HCT116 (cell line): Measurements from ENCODE around the gene FIBP. TPM values are rescaled to one million over a fixed set of nuclear protein-coding genes. Genes with fewer than 3 reads are reported as not detected.

Experiments
- ATAC-seq: fragments of 200-7000 bp; cut with Tn5 transposase; 2 replicates; pipeline ENCODE4 v1.9.1; 2020; ENCODE audit warnings: mild to moderate bottlenecking, moderate library complexity
- BruUV-seq: library from RNA; stranded (reverse); fragments of 400-500 nt; replicated peaks from 2 replicates; lab custom pipeline; 2021; lab: Mats Ljungman, UMichigan
- CTCF ChIA-PET: fragments of 300-600 bp; sonication (Branson Sonifier 250); formaldehyde crosslinking; loops from one replicate; lab custom pipeline; 2021; ENCODE audit warnings: antibody characterized with exemption; lab: Charles Lee
- POLR2A ChIA-PET: fragments of 300-600, 350-600 bp; sonication (Branson Sonifier 250); formaldehyde crosslinking; loops from one replicate; lab custom pipeline; 2021; ENCODE audit warnings: antibody characterized with exemption; lab: Charles Lee
- RAD21 ChIA-PET, 2 experiments: fragments of 300-600 bp; sonication (Branson Sonifier 250); formaldehyde crosslinking; loops; one replicate each; lab custom pipeline; 2023; ENCODE audit warnings: low total read pairs in 2 of 2; ENCODE audit not compliant: uncharacterized antibody in 2 of 2, unreplicated experiment in 2 of 2, low non-redundant PET in 1 of 2; lab: Charles Lee
- DNase-seq: peaks from one replicate; pipeline ENCODE4 v3.0.0-alpha.2; 2010; ENCODE audit warnings: low read depth, low spot score
- H2AFZ ChIP-seq: fragments of 200-600 bp; shearing (Covaris generic), sonication (generic); 2 replicates; pipeline ENCODE4 v1.6.1; 2017; ENCODE audit warnings: low read depth, mixed run types, mixed read lengths, antibody characterized with exemption, low read length; ENCODE audit not compliant: poor library complexity, severe bottlenecking
- H3K27ac ChIP-seq: 2 replicates; pipeline ENCODE4 v1.5.1; 2012; ENCODE audit warnings: low read depth, low read length
- H3K27me3 ChIP-seq: fragments of 200-600 bp; sonication (generic); 2 replicates; pipeline ENCODE4 v1.6.1; 2016; ENCODE audit warnings: mixed run types, low read length, mixed read lengths; ENCODE audit not compliant: insufficient read depth
- H3K36me3 ChIP-seq, 2 experiments: fragments of 200-500 bp in 1 of 2; fragments of 200-600 bp in 1 of 2; sonication (Bioruptor generic) in 1 of 2; sonication (generic) in 1 of 2; 2 replicates each; pipeline versions ENCODE4 v1.5.1 to v1.6.1; 2014 to 2016; ENCODE audit warnings: low read length in 2 of 2, inconsistent platforms in 1 of 2, mixed read lengths in 1 of 2, mixed run types in 1 of 2; ENCODE audit not compliant: insufficient read depth in 2 of 2, control insufficient read depth in 1 of 2
- H3K4me1 ChIP-seq, 2 experiments: fragments of 200-600 bp in 1 of 2; sonication (generic) in 1 of 2; 2 replicates each; pipeline versions ENCODE4 v1.5.1 to v1.6.1; 2012 to 2017; ENCODE audit warnings: low read length in 2 of 2, inconsistent platforms in 1 of 2, mild to moderate bottlenecking in 1 of 2, mixed read lengths in 1 of 2, mixed run types in 1 of 2, moderate library complexity in 1 of 2; ENCODE audit not compliant: insufficient read depth in 2 of 2, control insufficient read depth in 1 of 2
- H3K4me2 ChIP-seq: fragments of 200-600 bp; sonication (generic); 2 replicates; pipeline ENCODE4 v1.6.1; 2017; ENCODE audit warnings: mixed run types, low read length, mixed read lengths
- H3K4me3 ChIP-seq, 2 experiments: fragments of 200-600 bp in 1 of 2; sonication (generic) in 1 of 2; replicated peaks in 1 of 2; 2 replicates each; pipeline ENCODE4 v1.5.1; 2011 to 2016; ENCODE audit warnings: low read length in 2 of 2, control low read depth in 1 of 2, low read depth in 1 of 2, mild to moderate bottlenecking in 1 of 2, mixed read lengths in 1 of 2, mixed run types in 1 of 2
- H3K79me2 ChIP-seq: fragments of 200-600 bp; sonication (generic); 2 replicates; pipeline ENCODE4 v1.6.1; 2017; ENCODE audit warnings: mild to moderate bottlenecking, mixed run types, low read length, moderate library complexity, mixed read lengths; ENCODE audit not compliant: insufficient read depth
- H3K9ac ChIP-seq: fragments of 200-600 bp; sonication (generic); 2 replicates; pipeline ENCODE4 v1.6.1; 2016; ENCODE audit warnings: low read length, mixed read lengths
- H3K9me2 ChIP-seq: fragments of 200-600 bp; sonication (generic), shearing (Covaris generic); 2 replicates; pipeline ENCODE4 v1.6.1; 2017; ENCODE audit warnings: mixed run types, mild to moderate bottlenecking, moderate library complexity; ENCODE audit not compliant: insufficient read depth
- H3K9me3 ChIP-seq, 2 experiments: fragments of 200-500 bp in 1 of 2; fragments of 200-600 bp in 1 of 2; sonication (Bioruptor generic) in 1 of 2; sonication (generic) in 1 of 2; 2 replicates each; pipeline ENCODE4 v1.6.1; 2014 to 2017; ENCODE audit warnings: low read length in 2 of 2, mixed read lengths in 2 of 2, inconsistent platforms in 1 of 2, low read depth in 1 of 2, mild to moderate bottlenecking in 1 of 2, mixed run types in 1 of 2, moderate library complexity in 1 of 2; ENCODE audit not compliant: control insufficient read depth in 1 of 2, insufficient read depth in 1 of 2
- H4K20me1 ChIP-seq: fragments of 200-600 bp; sonication (generic), shearing (Covaris generic); 2 replicates; pipeline ENCODE4 v1.6.1; 2017; ENCODE audit warnings: mixed run types, mild to moderate bottlenecking, moderate library complexity; ENCODE audit not compliant: insufficient read depth
- CBX3 ChIP-seq: IDR thresholded peaks from 2 replicates; pipeline ENCODE4 v1.6.1; 2012; ENCODE audit warnings: low read depth
- ELF1 ChIP-seq: IDR thresholded peaks from 2 replicates; pipeline ENCODE4 v1.6.1; 2012; ENCODE audit warnings: low read depth, borderline replicate concordance
- JUND ChIP-seq: IDR thresholded peaks from 2 replicates; pipeline ENCODE4 v1.6.1; 2012
- RAD21 ChIP-seq: IDR thresholded peaks from 2 replicates; pipeline ENCODE4 v1.6.1; 2012; ENCODE audit warnings: low read depth, mild to moderate bottlenecking
- SP1 ChIP-seq: IDR thresholded peaks from 2 replicates; pipeline ENCODE4 v1.6.1; 2012; ENCODE audit warnings: low read depth
- TCF7L2 ChIP-seq: IDR thresholded peaks from 2 replicates; pipeline ENCODE4 v1.7.0; 2011; ENCODE audit warnings: borderline replicate concordance, inconsistent platforms; ENCODE audit not compliant: insufficient read depth, insufficient read length; ENCODE audit errors: extremely low read depth
- YY1 ChIP-seq: IDR thresholded peaks from 2 replicates; pipeline ENCODE4 v1.6.1; 2011; ENCODE audit warnings: low read length, low read depth, moderate library complexity, mild to moderate bottlenecking; ENCODE audit not compliant: insufficient replicate concordance; ENCODE audit errors: extremely low read depth
- ZFX ChIP-seq: fragments of 450-650 bp; IDR thresholded peaks from 2 replicates; pipeline ENCODE4 v1.6.1; 2017
- intact Hi-C: fragments of 100-400 bp; cut with micrococcal nuclease; formaldehyde crosslinking; loops from 2 replicates; pipeline ENCODE4 v1.10.0; 2022
- total RNA-seq: library from RNA; stranded (reverse); gene quantifications from one replicate; pipeline ENCODE4 v1.2.1, GENCODE V29; 2021; ENCODE audit not compliant: unreplicated experiment
- TF ChIP-seq, protein P1 (sequence below): IDR thresholded peaks from 2 replicates; pipeline ENCODE4 v1.6.1; 2011; ENCODE audit warnings: mild to moderate bottlenecking, low read length, moderate library complexity; ENCODE audit not compliant: insufficient replicate concordance; ENCODE audit errors: extremely low read depth
- TF ChIP-seq, protein P2 (sequence below): IDR thresholded peaks from 2 replicates; pipeline ENCODE4 v1.6.1; 2012; ENCODE audit warnings: low read depth
- TF ChIP-seq, protein P3 (sequence below): IDR thresholded peaks from 2 replicates; pipeline ENCODE4 v1.6.1; 2012

FIBP gene
- total RNA-seq, 1 experiment from 2014 or later, result 96.0 TPM

DNA sequence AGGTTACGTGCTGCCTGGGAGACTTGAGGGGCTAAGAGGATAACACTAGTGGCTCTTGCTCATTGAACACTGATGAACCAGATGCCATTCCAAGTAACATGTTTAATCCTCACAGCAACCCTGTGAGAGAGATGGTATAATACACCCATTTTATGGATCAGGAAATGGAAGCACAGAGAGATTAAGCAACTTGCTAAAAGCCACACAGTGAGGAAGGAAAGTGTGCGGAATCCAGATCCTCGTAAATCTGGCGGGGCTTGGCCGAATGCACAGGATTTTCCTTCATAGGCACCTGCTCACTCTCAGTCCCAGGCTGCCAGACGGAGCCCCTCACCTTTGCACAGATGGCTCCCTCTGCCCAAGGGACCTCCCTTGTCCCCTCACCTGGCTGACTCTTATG lies 19.6 kb upstream of the FIBP start:
- Histone ChIP-seq H3K4me2 (no peak overlapping the region), H3K9me3 (no peaks in the 10 kb centered on the region), H2AFZ (no peak overlapping the region), H4K20me1 (no peaks in the 10 kb centered on the region), H3K4me1 (peaks cover 46 to 96% of the 10 kb centered on the region in 2 experiments), H3K27ac (no peak overlapping the region), H3K9ac (no peak overlapping the region), H3K9me2 (no peaks in the 10 kb centered on the region), H3K79me2 (no peaks in the 10 kb centered on the region; the same call in 1 of the 2 replicates), H3K36me3 (no peaks in the 10 kb centered on the region), H3K27me3 (no peaks in the 10 kb centered on the region), H3K4me3 (no peak overlapping the region)
- ChIA-PET CTCF (no interaction called here), POLR2A (interaction anchor here (10.9 kb wide), 1 partner anchor 17 kb away, joined by 124 read pairs; the partner anchor contains the start of genes CCDC85B and FIBP), RAD21 (no interaction called here)
- DNase-seq (no peak), ATAC-seq (no peak)
- BruUV-seq, result no TSS peak
- TF ChIP-seq SP1 (no peak), ZFX (no peak), YY1 (no peak), TCF7L2 (no peak), JUND (no peak), RAD21 (no peak), ELF1 (no peak), CBX3 (no peak)
- TF ChIP-seq, protein P1, sequence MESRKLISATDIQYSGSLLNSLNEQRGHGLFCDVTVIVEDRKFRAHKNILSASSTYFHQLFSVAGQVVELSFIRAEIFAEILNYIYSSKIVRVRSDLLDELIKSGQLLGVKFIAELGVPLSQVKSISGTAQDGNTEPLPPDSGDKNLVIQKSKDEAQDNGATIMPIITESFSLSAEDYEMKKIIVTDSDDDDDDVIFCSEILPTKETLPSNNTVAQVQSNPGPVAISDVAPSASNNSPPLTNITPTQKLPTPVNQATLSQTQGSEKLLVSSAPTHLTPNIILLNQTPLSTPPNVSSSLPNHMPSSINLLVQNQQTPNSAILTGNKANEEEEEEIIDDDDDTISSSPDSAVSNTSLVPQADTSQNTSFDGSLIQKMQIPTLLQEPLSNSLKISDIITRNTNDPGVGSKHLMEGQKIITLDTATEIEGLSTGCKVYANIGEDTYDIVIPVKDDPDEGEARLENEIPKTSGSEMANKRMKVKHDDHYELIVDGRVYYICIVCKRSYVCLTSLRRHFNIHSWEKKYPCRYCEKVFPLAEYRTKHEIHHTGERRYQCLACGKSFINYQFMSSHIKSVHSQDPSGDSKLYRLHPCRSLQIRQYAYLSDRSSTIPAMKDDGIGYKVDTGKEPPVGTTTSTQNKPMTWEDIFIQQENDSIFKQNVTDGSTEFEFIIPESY, result no peak
- TF ChIP-seq, protein P2, sequence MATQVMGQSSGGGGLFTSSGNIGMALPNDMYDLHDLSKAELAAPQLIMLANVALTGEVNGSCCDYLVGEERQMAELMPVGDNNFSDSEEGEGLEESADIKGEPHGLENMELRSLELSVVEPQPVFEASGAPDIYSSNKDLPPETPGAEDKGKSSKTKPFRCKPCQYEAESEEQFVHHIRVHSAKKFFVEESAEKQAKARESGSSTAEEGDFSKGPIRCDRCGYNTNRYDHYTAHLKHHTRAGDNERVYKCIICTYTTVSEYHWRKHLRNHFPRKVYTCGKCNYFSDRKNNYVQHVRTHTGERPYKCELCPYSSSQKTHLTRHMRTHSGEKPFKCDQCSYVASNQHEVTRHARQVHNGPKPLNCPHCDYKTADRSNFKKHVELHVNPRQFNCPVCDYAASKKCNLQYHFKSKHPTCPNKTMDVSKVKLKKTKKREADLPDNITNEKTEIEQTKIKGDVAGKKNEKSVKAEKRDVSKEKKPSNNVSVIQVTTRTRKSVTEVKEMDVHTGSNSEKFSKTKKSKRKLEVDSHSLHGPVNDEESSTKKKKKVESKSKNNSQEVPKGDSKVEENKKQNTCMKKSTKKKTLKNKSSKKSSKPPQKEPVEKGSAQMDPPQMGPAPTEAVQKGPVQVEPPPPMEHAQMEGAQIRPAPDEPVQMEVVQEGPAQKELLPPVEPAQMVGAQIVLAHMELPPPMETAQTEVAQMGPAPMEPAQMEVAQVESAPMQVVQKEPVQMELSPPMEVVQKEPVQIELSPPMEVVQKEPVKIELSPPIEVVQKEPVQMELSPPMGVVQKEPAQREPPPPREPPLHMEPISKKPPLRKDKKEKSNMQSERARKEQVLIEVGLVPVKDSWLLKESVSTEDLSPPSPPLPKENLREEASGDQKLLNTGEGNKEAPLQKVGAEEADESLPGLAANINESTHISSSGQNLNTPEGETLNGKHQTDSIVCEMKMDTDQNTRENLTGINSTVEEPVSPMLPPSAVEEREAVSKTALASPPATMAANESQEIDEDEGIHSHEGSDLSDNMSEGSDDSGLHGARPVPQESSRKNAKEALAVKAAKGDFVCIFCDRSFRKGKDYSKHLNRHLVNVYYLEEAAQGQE, result no peak
- TF ChIP-seq, protein P3, sequence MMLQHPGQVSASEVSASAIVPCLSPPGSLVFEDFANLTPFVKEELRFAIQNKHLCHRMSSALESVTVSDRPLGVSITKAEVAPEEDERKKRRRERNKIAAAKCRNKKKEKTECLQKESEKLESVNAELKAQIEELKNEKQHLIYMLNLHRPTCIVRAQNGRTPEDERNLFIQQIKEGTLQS, result no peak
- intact Hi-C loops, result no loop called here
